Fibroblast of skin of left quadriceps (primary cell): Measurements from ENCODE around the gene PCNX2.
A peak's percentile ranks its signal among the peaks of the same experiment; 100 is the strongest.

Source experiments
- DNase-seq, 2 experiments: peaks; one replicate each; pipeline ENCODE4 v3.0.0-alpha.2; 2013; ENCODE audit warnings: low read depth in 2 of 2

Gene PCNX2

DNA sequence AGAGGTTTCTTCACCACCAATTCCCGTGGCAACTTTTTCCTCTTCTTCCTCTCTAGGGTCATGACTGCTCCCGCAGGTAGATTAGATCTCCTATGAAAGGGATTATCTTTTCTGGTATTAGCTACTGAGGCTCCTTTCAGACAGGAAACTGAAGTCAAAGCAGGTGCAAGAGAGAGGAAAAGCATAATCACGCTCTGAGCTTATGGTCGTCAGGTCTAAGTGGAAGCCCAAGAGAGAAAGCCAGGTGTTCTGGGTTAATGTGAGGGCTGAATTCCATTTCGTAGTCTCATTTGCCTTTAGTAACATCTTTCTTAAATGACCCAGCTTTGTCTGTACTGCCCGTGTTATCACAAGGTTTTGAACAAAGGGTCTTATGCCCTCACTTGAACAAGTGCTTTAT is 23.7 kb upstream of the PCNX2 start:
- DNase-seq = no peak

DNA sequence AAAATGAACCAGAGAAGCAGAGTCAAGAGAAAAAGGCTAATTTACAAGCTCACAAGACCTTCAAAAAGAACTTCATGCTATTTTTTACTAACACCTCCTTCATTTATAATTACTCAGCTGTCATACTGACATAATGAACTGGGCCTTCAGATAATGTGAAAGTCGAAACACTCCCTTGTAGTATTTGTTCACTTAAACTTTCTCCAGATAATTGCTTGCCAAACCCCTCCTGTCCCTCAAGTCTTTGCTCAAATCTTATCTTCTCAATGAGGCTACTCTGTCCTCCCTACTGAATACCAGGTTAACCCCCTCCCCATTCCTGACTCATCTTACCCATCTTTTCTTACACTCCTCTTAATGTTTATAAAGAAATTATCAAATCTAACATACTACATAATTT is 20.9 kb upstream of the PCNX2 start:
- no peak for DNase-seq

DNA sequence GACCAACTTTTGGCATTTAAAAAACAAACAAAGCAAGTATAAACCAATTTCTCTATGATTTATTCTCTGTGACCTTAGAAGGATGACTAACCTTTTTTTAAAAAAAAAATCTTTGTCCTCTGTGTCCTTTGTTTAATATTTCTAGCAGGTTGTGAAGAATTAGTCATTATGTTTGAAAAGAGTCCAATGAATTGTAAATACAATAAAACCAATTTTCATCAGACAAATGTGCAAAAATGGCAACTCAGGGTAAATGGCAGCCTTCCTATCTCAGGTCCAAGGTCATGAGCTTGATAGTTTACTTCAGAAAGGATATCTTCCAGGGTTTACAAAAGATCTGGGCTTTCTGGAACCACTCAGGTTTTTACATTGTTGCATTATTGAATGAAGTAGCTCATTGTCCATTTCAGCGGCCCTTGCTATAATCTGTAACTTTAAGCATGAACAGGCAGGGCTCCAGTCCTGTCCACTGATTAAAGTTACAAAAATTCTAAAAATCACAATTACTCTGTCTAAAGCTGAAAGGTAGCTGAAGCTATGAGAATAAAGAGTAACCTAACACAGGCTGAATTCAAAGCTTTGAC is 20.3 kb upstream of the PCNX2 start:
- no peak for DNase-seq

DNA sequence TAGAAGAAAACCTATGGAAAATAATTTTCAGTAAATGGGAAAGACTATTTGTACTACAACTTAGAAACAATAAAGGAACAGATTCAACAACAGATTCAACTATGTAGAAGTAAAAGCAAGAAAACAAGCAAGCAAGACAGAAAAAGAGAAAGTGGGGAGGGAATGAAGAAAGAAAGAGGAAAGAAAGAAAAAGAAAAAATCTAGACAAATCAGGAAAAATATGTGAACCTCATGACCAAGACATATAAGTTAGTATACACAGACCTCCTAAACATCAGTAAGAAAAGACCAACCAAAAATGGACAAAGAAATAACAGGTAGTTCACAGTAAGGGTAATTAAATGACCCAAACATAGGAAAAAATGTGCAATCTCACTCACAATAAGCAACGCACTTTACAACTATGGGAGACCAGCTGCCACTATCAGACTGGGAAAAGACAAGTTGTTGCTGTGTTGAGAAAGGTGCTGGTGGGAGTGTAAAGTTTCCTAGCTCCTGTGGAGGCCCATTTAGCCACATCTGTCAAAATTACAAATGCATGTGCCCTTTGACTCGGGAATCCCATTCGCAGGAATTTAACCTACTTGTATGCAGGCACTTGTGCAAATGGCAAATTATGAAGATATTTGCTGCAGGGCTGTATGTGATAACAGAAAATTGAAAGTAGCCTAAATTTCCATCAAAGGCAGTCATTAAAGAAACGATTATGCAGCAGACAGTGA is 18.1 kb upstream of the PCNX2 start:
- no peak for DNase-seq

DNA sequence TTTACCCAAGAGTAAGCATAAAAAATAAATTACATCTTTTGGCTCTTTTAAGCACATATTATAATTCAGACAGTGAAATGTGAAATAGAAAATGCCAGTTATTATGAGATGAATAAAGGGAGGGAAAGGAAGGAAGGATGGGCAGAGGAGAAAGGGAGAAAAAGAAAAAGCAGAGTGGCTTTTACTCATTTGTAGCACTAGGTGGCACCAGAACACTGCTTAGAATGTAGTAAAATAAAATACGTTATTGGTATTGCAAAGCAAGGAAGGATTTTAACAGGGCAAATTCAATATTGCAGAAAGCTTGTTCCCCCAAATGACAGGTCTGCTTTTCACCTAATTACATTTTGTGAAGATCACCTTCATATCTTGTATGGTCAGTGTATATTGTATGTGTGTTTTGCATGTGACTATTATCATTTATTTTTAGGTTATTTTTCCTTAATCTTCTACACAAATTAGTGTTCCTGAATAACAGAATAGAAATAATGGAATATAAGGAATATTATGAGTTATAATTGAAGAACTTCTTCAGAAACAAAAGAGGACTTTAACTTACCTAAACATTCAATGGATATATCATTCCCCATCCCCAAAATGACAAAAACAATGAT is 9.1 kb upstream of the PCNX2 start:
- DNase-seq = no peak

DNA sequence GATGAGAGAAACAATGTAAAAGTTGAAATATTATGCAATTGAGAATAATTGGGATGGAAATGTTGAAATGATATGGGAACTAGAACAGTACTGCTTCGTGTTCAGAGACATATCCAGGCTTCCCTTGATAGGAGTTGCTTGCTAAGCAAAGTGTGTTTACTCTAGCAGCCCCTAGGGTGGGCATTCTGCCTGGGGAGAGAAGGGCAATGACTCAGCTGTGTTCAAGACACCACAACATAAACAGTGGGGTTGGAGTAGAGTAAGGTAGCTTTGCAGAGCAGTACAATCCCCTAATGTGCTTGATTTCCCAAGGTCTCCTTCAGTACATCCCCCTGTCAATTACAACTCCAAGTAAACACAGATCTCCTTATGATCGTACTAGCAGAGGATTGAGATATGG is 4.8 kb upstream of the PCNX2 start:
- DNase-seq = no peak

DNA sequence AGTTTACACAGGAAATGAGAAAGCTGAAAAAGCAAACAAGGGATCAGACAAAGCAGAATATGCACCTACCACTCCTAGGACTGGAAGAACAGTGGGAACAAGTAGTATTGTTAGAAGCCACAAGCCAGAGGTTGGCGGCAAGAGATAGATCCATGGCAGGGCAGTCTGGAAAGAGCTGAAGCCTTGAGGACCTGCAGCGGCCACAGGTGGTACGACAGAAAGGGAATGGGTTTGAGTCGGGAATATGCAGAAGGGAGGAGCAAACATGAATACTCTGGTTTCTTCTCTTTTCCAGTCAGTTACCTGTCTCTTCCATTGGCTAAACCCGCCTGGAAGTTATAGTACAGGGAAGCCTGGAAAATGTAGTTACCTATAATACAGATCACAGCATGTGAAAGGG is 3.9 kb upstream of the PCNX2 start:
- DNase-seq = no peak

DNA sequence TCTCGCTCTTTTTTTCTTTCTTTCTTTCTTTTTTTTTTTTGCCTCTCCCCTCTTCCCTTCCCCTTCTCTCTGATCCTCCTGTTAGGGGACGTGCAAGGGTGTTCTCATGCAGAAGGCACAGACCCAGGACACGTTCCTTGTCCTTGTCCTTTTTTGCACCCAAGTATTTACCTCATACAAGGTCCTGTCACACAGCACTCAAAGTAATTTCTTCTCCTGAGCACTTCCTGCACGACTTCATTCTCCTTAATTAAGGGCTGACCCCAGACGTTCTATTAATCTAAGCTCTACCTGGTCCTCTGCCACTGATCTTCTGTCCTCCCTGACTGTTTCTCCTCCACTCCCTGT is 424 bp upstream of the PCNX2 start:
- no peak for DNase-seq

DNA sequence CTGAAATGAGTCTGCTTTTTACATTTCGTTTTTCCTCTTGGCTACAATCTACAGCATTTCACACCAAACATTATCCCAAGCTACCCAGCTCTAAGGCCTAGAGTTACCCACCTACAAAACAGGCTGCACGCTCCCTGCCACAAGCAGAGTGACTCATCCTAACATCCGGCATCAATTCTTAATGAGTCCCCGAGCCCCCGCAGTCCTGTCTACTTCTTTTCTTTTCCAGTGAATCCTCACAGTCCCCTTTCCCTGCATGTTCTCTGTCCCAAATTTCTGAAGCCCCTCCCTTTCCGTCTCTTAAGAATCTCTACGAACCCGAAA is 650 bp downstream of the PCNX2 start:
- DNase-seq = peak; percentile 31

DNA sequence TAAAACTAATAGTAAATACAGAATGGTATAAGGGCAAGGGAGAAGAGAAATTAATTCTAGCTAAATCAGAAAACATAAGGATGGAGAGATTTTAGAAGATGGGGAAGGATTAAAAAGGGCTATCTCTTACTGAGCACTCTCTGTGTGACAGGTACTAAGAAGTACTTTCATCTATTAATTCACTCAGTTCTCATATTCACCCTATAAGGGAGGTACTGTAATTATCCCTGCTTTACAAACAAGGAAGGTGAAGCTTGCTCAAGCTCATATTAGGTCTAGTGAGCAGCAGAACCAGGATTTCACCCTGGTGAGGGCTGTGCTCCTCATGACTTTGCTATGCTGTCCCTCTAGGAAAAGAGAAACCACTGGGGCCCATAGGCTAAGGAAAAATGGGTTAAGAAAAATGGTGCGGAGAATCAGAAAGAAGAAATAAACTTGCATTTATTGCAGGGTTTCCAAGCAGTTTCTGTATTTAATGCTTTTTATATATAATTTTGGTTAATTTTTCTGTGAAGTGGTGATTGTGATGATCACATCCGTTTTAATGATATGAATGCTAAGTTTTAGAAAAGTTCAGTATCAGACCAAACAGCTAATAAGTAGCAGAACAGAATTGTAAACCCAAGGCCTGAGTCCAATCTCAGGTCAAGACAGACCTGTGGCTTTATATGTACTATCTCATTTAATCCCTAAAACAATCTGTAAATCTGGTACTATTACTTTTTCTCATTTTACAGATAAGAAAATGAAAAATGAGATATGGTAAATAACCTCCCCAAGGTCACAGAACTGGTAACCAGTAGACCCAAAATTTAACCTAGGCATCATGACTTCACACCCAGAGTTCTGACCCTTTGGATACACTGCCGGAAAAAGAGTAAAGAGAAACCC is 1.7 kb downstream of the PCNX2 start:
- DNase-seq = no peak

DNA sequence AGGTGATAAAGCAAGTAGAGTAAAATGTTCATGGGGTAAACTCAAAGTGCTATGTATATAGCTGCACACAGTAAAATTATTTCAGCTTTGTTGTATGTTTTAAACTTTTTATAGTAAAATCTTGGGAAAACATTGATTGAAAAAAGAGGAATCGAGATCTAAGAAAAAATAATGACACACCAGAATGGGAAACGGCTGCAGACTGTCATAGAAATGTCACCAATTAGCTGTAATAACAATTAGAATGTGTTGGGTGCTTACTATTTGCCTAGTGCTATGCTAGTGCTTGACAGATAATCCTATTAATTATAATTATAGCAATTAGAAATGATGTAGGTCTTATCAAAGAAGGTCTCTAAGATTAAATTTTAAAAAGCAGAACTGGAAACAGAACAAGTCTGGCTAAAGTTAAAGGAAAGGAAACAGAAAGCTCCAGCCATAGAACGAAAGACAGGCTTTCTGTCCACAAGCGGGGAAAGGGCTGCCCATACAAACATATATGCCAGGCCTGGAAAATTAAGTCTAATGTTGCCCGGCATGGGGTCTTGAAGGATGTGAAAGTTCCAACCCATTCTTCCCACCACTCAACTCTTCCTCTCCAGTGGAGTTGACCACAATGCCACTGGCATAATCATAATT is 5.0 kb downstream of the PCNX2 start:
- DNase-seq = no peak

DNA sequence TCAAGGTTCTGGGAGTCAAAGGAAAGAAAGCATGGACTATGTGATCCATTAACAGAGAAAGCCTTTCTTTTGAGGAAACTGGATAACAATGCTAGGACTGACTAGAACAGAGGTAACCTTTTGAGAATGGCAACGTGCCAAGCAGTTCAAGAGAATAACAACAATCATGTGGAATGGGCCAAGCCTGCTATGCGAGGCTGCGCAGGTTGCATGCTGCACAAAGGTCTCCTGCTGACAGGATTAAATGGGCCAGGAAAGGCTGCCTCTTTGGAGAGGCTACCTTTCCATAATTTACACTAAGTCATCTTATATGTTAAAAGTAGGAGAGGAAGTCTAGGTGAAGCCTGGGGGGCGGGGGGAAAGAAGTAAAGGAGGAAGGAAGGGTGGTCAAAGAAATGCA is 5.8 kb downstream of the PCNX2 start:
- DNase-seq = no peak

DNA sequence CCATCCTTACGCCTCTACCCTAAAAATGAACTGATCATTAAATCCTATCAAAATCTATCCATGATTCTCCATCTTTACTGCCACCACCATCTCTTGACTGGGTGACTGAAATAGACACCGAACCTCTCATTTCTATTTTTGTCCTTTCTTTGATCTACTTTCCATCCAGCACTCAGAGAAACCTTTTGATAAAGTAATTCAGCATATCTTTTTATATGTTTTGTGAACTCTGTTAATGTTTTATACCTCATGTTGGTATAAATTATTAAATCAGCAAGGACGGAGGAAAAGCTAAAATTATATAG is 13.0 kb downstream of the PCNX2 start:
- DNase-seq = no peak

DNA sequence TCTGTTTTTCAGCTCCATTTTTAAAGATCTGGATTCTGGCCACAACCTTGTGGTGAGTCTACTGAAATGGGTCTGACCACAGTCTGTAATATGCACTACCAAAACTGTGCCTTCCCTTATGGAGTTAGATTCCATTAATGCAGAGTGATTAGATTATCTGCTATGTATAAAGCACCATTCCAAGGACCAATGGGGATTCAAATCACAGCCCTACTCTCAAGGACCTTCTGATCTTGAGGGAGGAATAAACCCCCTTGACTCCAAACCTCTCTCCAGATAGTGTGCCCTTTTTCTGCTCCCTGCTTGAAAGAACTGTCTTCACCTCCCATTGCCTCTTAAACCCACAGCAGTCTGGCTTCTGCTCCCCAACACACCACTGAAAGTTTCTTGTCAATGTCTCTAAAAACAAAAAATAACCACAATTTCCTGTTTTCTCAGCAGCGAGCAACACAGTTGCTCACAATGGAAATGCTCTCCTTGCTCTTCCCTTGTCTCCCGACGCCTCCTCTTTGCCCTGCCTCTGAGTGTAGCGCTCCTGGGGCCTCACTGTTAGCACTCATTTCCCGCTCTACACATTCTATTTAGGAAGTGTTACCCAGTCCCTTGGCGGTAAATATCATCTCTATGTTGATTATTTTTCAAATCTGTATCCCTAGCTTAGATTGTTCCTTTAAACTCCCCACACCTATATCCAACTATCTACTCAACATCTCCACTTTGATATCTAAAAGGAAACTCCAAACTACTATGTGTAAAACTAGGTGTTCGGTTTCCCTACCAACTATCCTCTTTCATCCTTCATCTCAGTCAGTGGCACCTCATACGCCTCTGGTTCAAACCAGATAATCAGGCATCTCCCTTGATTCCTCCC is 13.6 kb downstream of the PCNX2 start:
- DNase-seq = peak; percentile 34 to 44

DNA sequence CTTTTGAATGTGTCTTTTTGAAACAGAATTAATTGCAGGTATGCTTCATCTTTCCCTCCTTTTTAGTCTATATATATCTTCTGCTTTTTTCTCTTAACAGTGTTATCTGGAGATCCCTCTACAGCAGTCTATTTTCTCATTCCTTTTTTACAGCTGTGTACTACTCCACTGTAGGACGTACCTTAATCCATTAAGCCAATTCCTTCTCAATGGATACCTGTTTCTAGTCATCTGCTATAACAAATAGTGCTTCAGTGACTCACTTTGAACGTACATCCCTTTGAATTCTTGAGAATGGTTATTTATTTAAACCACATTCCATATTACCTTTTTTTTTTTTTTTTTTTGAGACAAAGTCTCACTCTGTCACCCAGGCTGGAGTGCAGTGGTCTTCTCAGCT is 15.6 kb downstream of the PCNX2 start:
- DNase-seq = no peak

DNA sequence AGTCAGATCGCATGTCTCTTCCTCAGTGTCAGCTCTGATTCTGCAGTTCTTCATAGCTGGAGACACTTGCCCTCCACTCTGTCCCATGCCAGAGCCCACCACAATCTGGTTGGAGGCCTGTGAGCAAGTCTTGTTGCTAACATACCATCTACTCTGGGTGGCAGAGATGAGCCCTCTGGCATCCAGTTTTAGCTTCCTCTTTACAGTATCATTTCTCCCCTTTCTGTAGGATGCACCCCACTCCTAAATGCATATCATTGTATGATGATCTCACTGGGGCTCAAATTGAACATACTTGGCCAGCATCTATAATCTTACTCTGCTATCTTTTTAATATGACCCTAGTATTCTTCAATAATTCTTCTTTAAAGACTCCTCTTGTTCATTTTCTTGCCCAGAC is 16.9 kb downstream of the PCNX2 start:
- DNase-seq = no peak

DNA sequence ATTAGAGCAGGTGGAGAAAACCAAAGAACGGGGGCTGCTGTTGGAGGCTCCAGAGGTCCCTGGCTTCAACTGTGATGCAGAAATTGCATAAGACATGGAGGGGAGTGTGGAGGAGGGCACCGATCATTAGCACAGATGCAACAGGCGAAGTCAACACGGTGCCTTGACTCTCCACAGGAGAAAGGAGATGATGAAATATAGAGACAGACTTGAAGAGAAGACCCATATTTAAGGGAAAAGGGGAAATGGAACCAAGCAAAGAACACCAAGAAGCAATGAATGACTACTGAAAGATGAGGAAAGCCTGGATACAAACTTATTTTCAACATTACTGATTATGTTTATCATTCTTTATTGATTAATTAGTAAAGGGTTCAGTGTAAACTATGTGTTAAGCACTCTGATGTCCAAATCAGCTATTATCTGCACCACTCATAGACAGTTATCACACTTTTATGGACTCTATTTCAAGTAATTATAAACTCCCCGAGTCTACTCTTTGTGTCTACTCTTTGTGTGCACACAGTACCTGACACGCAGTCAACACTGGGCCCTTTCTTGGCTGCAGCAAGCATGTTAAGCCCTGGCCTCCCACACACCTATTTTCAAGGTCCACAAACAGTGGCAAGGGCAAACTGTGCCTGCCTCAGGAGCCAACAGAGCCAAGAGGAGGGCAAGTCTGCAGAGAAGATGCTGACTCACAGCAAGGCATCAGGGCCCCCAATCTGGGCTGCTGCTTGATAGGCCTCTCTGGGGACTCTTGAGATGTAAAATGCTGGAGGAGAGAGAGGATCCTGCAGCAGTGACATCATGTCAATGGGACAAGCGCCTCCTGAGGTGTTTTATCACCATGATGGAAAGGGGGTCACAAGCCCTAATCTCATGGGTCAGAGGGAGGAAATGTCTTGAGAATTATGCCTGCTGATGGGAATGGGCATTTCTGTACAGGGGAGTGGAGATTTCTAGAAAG is 17.6 kb downstream of the PCNX2 start:
- no peak for DNase-seq

DNA sequence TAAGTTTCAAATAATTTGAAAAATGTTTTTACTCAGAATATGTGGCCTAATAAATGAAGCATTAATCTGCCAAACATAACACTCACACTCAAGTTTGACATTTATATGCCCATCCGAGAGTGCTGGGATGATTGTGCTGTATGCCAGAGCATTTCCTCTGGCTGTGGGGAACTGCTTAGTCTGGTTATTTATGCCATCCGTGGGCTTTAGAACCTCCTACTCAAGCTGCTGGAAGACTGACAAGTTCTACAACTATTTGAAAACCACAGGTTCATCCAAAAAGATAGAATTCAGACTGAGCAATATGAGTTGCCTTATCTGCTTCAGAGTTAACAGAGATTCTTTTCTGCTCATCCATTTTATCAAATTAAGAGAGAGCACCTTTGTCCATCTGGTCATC is 25.9 kb downstream of the PCNX2 start:
- DNase-seq = peak; percentile 14 to 22

DNA sequence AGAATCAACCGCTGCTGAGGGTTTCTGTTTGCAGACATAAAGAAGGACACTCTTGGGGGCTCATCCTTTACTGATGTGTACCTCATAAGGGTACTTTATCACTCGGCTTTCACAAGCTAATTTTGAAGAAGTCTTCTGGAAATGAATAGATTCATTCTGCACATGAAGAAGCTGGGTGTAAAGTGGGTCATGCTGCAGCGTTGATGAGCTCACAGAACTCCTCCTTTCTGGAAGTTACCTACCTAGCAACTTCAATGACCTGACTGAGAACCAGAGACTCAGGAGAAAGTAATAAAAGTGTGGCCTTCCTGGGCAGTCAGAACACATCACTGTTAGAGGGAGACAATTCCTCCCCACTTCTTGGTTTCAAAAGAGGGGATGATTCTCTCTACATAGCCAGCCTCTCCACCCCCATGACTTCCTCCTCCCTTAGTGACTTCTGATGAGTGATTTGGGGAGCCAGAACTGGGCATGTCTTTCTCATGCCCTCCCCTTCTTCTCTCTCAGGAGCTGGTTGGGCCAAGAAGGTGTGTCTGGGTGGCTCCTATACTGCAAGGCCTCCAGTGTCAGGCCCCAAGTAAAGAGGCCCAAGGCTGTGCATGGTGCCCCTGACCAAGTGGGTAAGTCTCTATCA is 27.0 kb downstream of the PCNX2 start:
- no peak for DNase-seq

DNA sequence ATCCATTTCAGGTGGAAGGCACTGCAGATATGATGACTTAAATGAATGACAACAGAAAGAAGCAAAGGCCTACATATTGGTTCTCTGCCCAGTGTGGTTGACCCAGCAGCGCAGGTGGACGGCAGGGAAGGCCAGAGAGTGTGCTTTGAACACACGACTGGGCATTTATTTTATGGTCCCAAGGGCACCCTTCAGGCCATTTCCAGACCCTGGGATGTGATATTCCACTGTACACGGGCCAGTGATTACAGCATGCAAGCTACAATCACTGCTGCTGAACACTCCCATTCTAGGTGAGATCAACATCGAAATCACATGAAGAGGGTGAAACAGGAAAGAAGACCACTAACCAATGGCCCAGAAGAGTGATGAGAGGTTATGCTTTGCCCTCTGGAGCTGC is 33.8 kb downstream of the PCNX2 start:
- no peak for DNase-seq
